CD4-positive, alpha-beta T cell treated with Interleukin-6 at 100 ng/mL for 8 hours (primary cell): ENCODE results near the gene RLN3.
A peak's percentile ranks its signal among the peaks of the same experiment; 100 is the strongest.
"Not testable (repeated sequence)": the region's sequence is repeated elsewhere in the genome, so short reads cannot be mapped to it uniquely, and the experiment has no call there.

Source experiments
- DNase-seq: peaks from one replicate; pipeline ENCODE4 v3.0.0-alpha.2; 2020; ENCODE audit warnings: mixed read lengths, low spot score

Gene RLN3

DNA sequence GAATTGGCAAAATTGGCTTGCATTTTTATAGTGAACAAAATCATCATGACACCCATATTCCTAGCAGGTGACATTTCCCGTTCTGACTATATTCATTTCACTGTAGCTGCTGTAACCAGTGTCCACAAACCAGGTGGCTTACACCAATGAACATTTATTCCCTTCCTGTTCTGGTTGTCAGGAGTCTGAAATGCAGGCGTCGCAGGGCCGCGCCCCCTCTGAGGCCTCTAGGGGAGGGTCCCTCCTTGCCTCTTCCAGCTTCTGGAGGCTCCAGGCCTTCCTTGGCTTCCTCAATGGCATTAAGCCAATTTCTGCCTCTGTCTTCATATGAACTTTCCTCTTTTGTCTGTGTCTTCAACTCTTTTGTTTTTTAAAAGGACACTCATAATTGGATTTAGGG lies 6.5 kb upstream of the RLN3 start:
- DNase-seq, result no peak

DNA sequence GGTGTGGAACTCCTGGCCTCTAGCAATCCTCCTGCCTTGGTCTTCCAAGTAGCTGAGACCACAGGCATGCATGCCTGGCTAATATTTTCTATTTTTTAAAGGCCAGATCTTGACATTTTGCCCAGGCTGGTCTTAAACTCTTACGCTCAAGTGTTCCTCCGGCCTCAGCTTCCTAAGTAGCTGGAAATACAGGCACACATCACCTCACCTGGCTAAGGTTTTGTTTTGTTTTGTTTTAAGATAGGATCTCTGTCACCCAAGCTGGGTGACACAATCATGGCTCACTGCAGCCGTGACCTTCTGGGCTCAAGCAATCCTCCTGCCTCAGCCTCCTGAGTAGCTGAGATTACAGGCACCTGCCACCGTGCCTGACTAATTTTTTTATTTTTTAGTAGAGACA lies 5.5 kb upstream of the RLN3 start:
- no peak for DNase-seq

- DNase-seq, result peak; percentile 13
These were observed 4.3 kb upstream of the RLN3 start for GRCh38 chr19:14023404-14024235.

GRCh38 chr19:14026652-14027192 lies 1.2 kb upstream of the RLN3 start:
- DNase-seq, result not testable (repeated sequence)

- DNase-seq, result no peak
These were observed 953 bp downstream of the RLN3 start for GRCh38 chr19:14028901-14029300.

GRCh38 chr19:14030997-14031718 lies 3.2 kb downstream of the RLN3 start:
- peak; percentile 86 for DNase-seq

GRCh38 chr19:14031719-14032480 lies 4.0 kb downstream of the RLN3 start, which contains the start of gene IL27RA:
Gene IL27RA (plus strand): TSS chr19:14031762. CDS start chr19:14031873, 111 bp downstream.
- DNase-seq, result peak; percentile 89

- DNase-seq, result no peak
These were observed 6.0 kb downstream of the RLN3 start for GRCh38 chr19:14033946-14034345.

DNA sequence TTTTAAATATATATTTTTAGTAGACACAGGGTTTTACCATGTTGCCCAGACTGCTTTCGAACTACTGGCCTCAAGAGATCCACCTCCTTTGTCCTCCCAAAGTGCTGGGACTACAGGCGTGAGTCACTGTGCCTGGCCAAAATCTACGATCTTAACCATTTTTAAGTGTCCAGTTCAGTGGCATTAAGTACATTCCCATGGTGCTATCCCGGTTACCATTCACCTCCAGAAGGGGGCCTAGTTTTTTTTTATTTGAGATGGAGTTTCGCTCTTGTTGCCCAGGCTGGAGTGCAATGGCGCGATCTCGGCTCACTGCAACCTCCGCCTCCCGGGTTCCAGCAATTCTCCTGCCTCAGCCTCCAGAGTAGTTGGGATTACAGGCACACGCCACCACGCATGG lies 7.2 kb downstream of the RLN3 start:
- not testable (repeated sequence) for DNase-seq

- DNase-seq, result no peak
These were observed 7.8 kb downstream of the RLN3 start for GRCh38 chr19:14035706-14036105.

- DNase-seq, result no peak
These were observed 11.2 kb downstream of the RLN3 start for GRCh38 chr19:14039181-14039580.

- DNase-seq, result peak; percentile 29
These were observed 15.0 kb downstream of the RLN3 start for GRCh38 chr19:14042659-14043608.

GRCh38 chr19:14047866-14048265 lies 19.9 kb downstream of the RLN3 start:
- DNase-seq, result not testable (repeated sequence)

GRCh38 chr19:14048443-14049153 lies 20.6 kb downstream of the RLN3 start:
- peak; percentile 60 for DNase-seq

DNA sequence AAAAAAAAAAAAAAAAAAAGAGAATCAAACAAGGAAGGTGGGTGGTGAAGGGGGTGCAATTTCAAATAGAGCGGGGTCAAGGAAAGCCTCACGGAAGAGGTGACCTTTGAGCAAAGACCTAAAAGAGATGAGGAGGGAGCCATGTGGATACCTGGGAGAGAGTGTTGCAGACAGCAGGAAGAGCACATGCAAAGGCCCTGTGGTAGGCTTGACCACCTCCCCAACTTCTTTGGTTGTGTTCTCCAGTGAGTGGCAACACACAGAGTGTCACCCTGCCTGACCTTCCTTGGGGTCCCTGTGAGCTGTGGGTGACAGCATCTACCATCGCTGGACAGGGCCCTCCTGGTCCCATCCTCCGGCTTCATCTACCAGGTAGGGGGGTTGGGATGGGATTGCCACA lies 22.6 kb downstream of the RLN3 start:
- no peak for DNase-seq

DNA sequence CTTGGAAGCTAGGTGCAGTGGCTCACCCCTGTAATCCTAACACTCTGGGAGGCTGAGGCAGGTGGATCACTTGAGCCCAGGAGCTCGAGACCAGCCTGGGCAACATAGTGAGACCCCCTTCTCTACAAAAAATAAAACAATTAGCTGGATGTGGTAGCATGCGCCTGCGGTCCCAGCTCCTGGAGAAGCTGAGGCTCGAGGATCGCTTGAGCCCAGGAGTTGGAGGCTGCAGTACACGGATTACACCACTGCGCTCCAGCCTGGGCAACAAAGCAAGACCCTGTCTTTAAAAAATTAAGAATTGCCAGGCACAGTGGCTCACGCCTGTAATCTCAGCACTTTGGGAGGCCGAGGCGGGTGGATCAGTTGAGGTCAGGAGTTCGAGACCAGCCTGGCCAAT lies 23.0 kb downstream of the RLN3 start:
- DNase-seq, result not testable (repeated sequence)

DNA sequence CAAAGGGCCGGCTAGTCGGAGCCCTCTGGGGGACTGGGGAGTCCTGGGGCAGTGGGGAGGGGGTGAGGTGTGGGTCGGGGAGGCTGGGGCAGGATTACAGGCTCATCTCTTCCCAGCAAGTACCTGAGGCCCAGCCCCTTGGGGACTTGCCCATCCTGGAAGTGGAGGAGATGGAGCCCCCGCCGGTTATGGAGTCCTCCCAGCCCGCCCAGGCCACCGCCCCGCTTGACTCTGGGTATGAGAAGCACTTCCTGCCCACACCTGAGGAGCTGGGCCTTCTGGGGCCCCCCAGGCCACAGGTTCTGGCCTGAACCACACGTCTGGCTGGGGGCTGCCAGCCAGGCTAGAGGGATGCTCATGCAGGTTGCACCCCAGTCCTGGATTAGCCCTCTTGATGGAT lies 24.0 kb downstream of the RLN3 start:
- DNase-seq, result no peak

GRCh38 chr19:14052470-14052869 lies 24.5 kb downstream of the RLN3 start:
- no peak for DNase-seq

DNA sequence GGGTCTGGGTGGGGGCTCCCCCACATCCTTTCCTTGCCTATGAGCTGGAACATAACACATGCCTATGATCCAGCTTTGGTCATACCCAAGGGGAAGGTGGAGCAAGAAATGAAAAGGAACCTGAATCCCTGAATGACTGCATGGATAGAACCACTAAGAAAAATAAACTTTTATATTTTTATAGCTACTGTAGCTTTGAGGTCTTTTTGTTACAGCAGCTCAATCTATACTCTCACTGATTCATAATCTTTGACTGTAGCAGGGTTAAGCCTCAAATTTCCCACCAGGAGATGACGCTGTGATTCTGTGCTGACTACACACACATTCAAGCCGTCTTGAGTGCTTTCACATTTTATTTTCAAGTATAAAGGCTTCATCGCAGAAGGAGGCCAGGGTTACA lies 25.1 kb downstream of the RLN3 start:
- DNase-seq, result no peak

DNA sequence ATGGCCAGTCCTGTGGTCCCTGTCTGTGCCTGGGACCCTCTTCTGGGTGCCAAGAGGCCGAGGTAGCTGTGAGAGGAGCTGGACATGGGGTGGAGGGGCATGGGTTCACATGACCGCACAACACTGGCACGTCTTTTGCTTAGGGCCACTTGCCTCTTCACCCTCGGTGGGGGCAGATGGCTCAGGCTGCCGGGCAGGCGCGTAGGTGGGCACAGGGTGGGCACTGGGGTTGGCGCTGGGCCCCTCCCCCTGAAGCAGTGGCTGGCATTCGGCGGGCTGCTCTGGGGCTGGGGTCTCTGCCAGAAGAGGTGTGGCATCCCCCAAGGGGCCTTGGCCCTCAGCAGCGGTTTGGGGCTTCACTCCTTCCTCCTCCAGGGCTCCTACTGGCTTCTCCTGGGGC lies 25.6 kb downstream of the RLN3 start:
- DNase-seq, result no peak
